Activated CD8-positive, alpha-beta memory T cell treated with anti-CD3 and anti-CD28 coated beads, Interleukin-2, amount 10 ng/mL, durations not matched to agents 7 days and 5 days (primary cell): ENCODE measurements around the gene PGA5. TPM values are rescaled to one million over a fixed set of nuclear protein-coding genes. Genes with fewer than 3 reads are reported as not detected.
"Not testable (repeated sequence)": the region's sequence is repeated elsewhere in the genome, so short reads cannot be mapped to it uniquely, and the experiment has no call there.

Source experiments
- ATAC-seq: fragments of 150-1000 bp; cut with Tn5 transposase; one replicate; pipeline ENCODE4 v1.10.0; 2021; ENCODE audit warnings: moderate library complexity
- CTCF ChIA-PET: fragments of 350-600 bp; sonication (Branson Sonifier 250); formaldehyde crosslinking; loops from one replicate; lab custom pipeline; 2021; ENCODE audit warnings: antibody characterized with exemption; lab: Charles Lee
- DNase-seq: peaks from one replicate; pipeline ENCODE4 v3.0.0-alpha.2; 2020
- H3K27ac Mint-ChIP-seq: one replicate; pipeline ENCODE4 v1.8.0; 2021; ENCODE audit warnings: mild to moderate bottlenecking, mixed read lengths
- H3K27me3 Mint-ChIP-seq: one replicate; pipeline ENCODE4 v1.8.0; 2021; ENCODE audit warnings: mixed read lengths
- H3K36me3 Mint-ChIP-seq: one replicate; pipeline ENCODE4 v1.8.0; 2021; ENCODE audit warnings: mild to moderate bottlenecking, mixed read lengths
- H3K4me1 Mint-ChIP-seq: one replicate; pipeline ENCODE4 v1.8.0; 2021; ENCODE audit warnings: mixed read lengths
- H3K4me3 Mint-ChIP-seq: one replicate; pipeline ENCODE4 v1.8.0; 2021; ENCODE audit warnings: mild to moderate bottlenecking, moderate library complexity, mixed read lengths
- H3K9me3 Mint-ChIP-seq: one replicate; pipeline ENCODE4 v1.8.0; 2022; ENCODE audit warnings: low read depth, mixed read lengths
- total RNA-seq, 2 experiments: library from RNA; stranded (reverse); gene quantifications; one replicate each; pipeline ENCODE4 v1.2.3, GENCODE V29; 2021

PGA5 gene
- total RNA-seq, result not detected

- H3K27ac Mint-ChIP-seq, H3K9me3 Mint-ChIP-seq, H3K27me3 Mint-ChIP-seq, H3K36me3 Mint-ChIP-seq, ATAC-seq, DNase-seq, H3K4me3 Mint-ChIP-seq, CTCF ChIA-PET, H3K4me1 Mint-ChIP-seq: not testable (repeated sequence)
Measured at GRCh38 chr11:61240875-61241274, at the start of gene PGA5. TSS of gene PGA5 (plus strand) at chr11:61241175. CDS start at chr11:61241227, 52 bp downstream.

- CTCF ChIA-PET, result interaction anchor here (0.7 kb wide), 1 partner anchor 456 kb away, joined by 3 read pairs; no protein-coding TSS in a partner anchor
- ATAC-seq (no peak), DNase-seq (no peak)
- Mint-ChIP-seq H3K4me1 (no peaks in the 10 kb centered on the region), H3K36me3 (no peaks in the 10 kb centered on the region), H3K27ac (no peak overlapping the region), H3K9me3 (no peaks in the 10 kb centered on the region), H3K4me3 (no peak overlapping the region), H3K27me3 (peaks cover 30% of the 10 kb centered on the region)
Measured at GRCh38 chr11:61193596-61193995, 47.4 kb upstream of the PGA5 start.

- H3K4me3 Mint-ChIP-seq, result no peak overlapping the region
- H3K27ac Mint-ChIP-seq, result no peak overlapping the region
- no peaks in the 10 kb centered on the region for H3K36me3 Mint-ChIP-seq
- peaks cover 30% of the 10 kb centered on the region for H3K27me3 Mint-ChIP-seq
- CTCF ChIA-PET, result interaction anchor here (0.7 kb wide), 1 partner anchor 456 kb away, joined by 3 read pairs; no protein-coding TSS in a partner anchor
- ATAC-seq (no peak), DNase-seq (no peak)
- no peaks in the 10 kb centered on the region for H3K4me1 Mint-ChIP-seq
- peaks cover 2% of the 10 kb centered on the region for H3K9me3 Mint-ChIP-seq
Measured at GRCh38 chr11:61194169-61194671, 46.8 kb upstream of the PGA5 start.

- peaks cover 30% of the 10 kb centered on the region for H3K27me3 Mint-ChIP-seq
- H3K4me3 Mint-ChIP-seq, result no peak overlapping the region
- ATAC-seq (no peak), DNase-seq (no peak)
- H3K27ac Mint-ChIP-seq, result no peak overlapping the region
- H3K4me1 Mint-ChIP-seq, result no peaks in the 10 kb centered on the region
- peaks cover 2% of the 10 kb centered on the region for H3K9me3 Mint-ChIP-seq
- CTCF ChIA-PET, result interaction anchor here (0.7 to 1.8 kb wide), 2 partner anchors 8 to 307 kb away, joined by 3 to 7 read pairs; no protein-coding TSS in a partner anchor
- no peaks in the 10 kb centered on the region for H3K36me3 Mint-ChIP-seq
Measured at GRCh38 chr11:61194981-61195695, 45.8 kb upstream of the PGA5 start.

- no peak overlapping the region for H3K27ac Mint-ChIP-seq
- H3K4me3 Mint-ChIP-seq, result no peak overlapping the region
- CTCF ChIA-PET, result interaction anchor here (0.7 to 1.8 kb wide), 2 partner anchors 8 to 308 kb away, joined by 3 to 7 read pairs; no protein-coding TSS in a partner anchor
- H3K27me3 Mint-ChIP-seq, result peaks cover 34% of the 10 kb centered on the region
- no peaks in the 10 kb centered on the region for H3K4me1 Mint-ChIP-seq
- peaks cover 2% of the 10 kb centered on the region for H3K9me3 Mint-ChIP-seq
- no peak for DNase-seq
- no peaks in the 10 kb centered on the region for H3K36me3 Mint-ChIP-seq
- no peak for ATAC-seq
Measured at GRCh38 chr11:61195719-61196118, 45.3 kb upstream of the PGA5 start.

GRCh38 chr11:61198361-61198760, 42.6 kb upstream of the PGA5 start:
- ATAC-seq, result no peak

GRCh38 chr11:61198948-61199523, 41.9 kb upstream of the PGA5 start:
- H3K4me3 Mint-ChIP-seq, result no peak overlapping the region
- no peaks in the 10 kb centered on the region for H3K36me3 Mint-ChIP-seq
- ATAC-seq (no peak), DNase-seq (no peak)
- H3K9me3 Mint-ChIP-seq, result peaks cover 2% of the 10 kb centered on the region
- H3K4me1 Mint-ChIP-seq, result peaks cover 4% of the 10 kb centered on the region
- H3K27me3 Mint-ChIP-seq, result peaks cover 40% of the 10 kb centered on the region
- no peak overlapping the region for H3K27ac Mint-ChIP-seq
- CTCF ChIA-PET, result no interaction called here

More at GRCh38 chr11:61198361-61198760, 42.6 kb upstream of the PGA5 start:
- Mint-ChIP-seq H3K36me3 (no peaks in the 10 kb centered on the region), H3K9me3 (peaks cover 2% of the 10 kb centered on the region), H3K27me3 (peaks cover 42% of the 10 kb centered on the region), H3K27ac (no peak overlapping the region), H3K4me3 (no peak overlapping the region), H3K4me1 (peaks cover 4% of the 10 kb centered on the region)
- DNase-seq, result no peak
- CTCF ChIA-PET, result no interaction called here

- CTCF ChIA-PET, result no interaction called here
- H3K4me1 Mint-ChIP-seq, result peaks cover 4% of the 10 kb centered on the region
- H3K27me3 Mint-ChIP-seq, result peaks cover 31% of the 10 kb centered on the region
- no peak for DNase-seq
- no peaks in the 10 kb centered on the region for H3K36me3 Mint-ChIP-seq
- no peak overlapping the region for H3K4me3 Mint-ChIP-seq
- ATAC-seq, result peak; percentile 16
- H3K9me3 Mint-ChIP-seq, result peaks cover 2% of the 10 kb centered on the region
- no peak overlapping the region for H3K27ac Mint-ChIP-seq
Measured at GRCh38 chr11:61201476-61201875, 39.5 kb upstream of the PGA5 start.

GRCh38 chr11:61202950-61203746, 37.8 kb upstream of the PGA5 start, which contains the start of gene PGA3:
TSS of gene PGA3 (plus strand) at chr11:61203515. CDS start at chr11:61203565, 50 bp downstream.
- H3K36me3 Mint-ChIP-seq, H3K4me3 Mint-ChIP-seq, DNase-seq, H3K27ac Mint-ChIP-seq, CTCF ChIA-PET, ATAC-seq, H3K9me3 Mint-ChIP-seq, H3K4me1 Mint-ChIP-seq: not testable (repeated sequence)
- H3K27me3 Mint-ChIP-seq, result peaks cover 27% of the 10 kb centered on the region

GRCh38 chr11:61203873-61204272, 37.1 kb upstream of the PGA5 start:
- H3K9me3 Mint-ChIP-seq, H3K36me3 Mint-ChIP-seq, H3K27ac Mint-ChIP-seq, CTCF ChIA-PET, DNase-seq, H3K4me1 Mint-ChIP-seq, H3K4me3 Mint-ChIP-seq, ATAC-seq: not testable (repeated sequence)
- peaks cover 27% of the 10 kb centered on the region for H3K27me3 Mint-ChIP-seq

- DNase-seq, H3K4me1 Mint-ChIP-seq, H3K27ac Mint-ChIP-seq, CTCF ChIA-PET, H3K4me3 Mint-ChIP-seq, H3K36me3 Mint-ChIP-seq, ATAC-seq, H3K9me3 Mint-ChIP-seq: not testable (repeated sequence)
- peaks cover 27% of the 10 kb centered on the region for H3K27me3 Mint-ChIP-seq
Measured at GRCh38 chr11:61204502-61205059, 36.4 kb upstream of the PGA5 start.

- H3K9me3 Mint-ChIP-seq, H3K4me1 Mint-ChIP-seq, H3K4me3 Mint-ChIP-seq, CTCF ChIA-PET, H3K27ac Mint-ChIP-seq, DNase-seq, H3K27me3 Mint-ChIP-seq, ATAC-seq, H3K36me3 Mint-ChIP-seq: not testable (repeated sequence)
Measured at GRCh38 chr11:61207636-61208310, 33.2 kb upstream of the PGA5 start.
